Colonic mucosa (tissue), 4 donors: ENCODE data around the gene NOL4L. TPM values are rescaled to one million over a fixed set of nuclear protein-coding genes. Genes with fewer than 3 reads are reported as not detected.

Experiments
- DNase-seq: peaks from one replicate; pipeline ENCODE4 v3.0.0-alpha.2; 2020
- H3K27ac ChIP-seq: fragments of 200-600 bp; one replicate; pipeline ENCODE4 v1.8.0; 2021
- H3K27me3 ChIP-seq: fragments of 200-600 bp; one replicate; pipeline ENCODE4 v1.8.0; 2021
- H3K36me3 ChIP-seq: fragments of 200-600 bp; one replicate; pipeline ENCODE4 v1.8.0; 2021
- H3K4me1 ChIP-seq: fragments of 200-600 bp; one replicate; pipeline ENCODE4 v1.8.0; 2021; ENCODE audit warnings: mild to moderate bottlenecking
- H3K4me3 ChIP-seq: fragments of 200-600 bp; one replicate; pipeline ENCODE4 v1.8.0; 2021
- H3K9ac ChIP-seq, 2 donors: one replicate each; pipeline ENCODE4 v1.7.0; 2013; ENCODE audit warnings: control low read depth in 2 of 2, low read depth in 2 of 2, low read length in 2 of 2
- H3K9me3 ChIP-seq: fragments of 200-600 bp; one replicate; pipeline ENCODE4 v1.8.0; 2021
- CTCF ChIP-seq: fragments of 200-600 bp; IDR thresholded peaks from one replicate; pipeline ENCODE4 v1.8.0; 2022; ENCODE audit warnings: antibody characterized with exemption, mild to moderate bottlenecking
- intact Hi-C: fragments of 100-400 bp; cut with DNase I; formaldehyde crosslinking; loops from one replicate; pipeline ENCODE4 v1.14.1; 2022
- total RNA-seq, 2 donors: library from RNA; stranded (reverse); fragmentation: NEBNext Ultra II Directional in 1 of 2; extraction: Animal tissue kit (Norgen Biotek cat#: 25700) in 1 of 2; gene quantifications; one replicate each; pipeline ENCODE4 v1.2.1, GENCODE V29; 2021
- donor health status: healthy.
- donor health status: DM: no; HTN: no; CAD: no.
- donor health status: DM: no; HTN: no; CAD: no.

Gene NOL4L
- total RNA-seq, 2 donors from 2014 or later: 54.2 to 58.0 TPM

GRCh38 chr20:32461836-32462600 lies 123.1 kb downstream of the NOL4L start:
- Histone ChIP-seq H3K36me3 (no peaks in the 10 kb centered on the region), H3K4me1 (peaks cover 43% of the 10 kb centered on the region), H3K9ac (no peak overlapping the region), H3K27ac (no peak overlapping the region), H3K4me3 (no peak overlapping the region), H3K9me3 (no peaks in the 10 kb centered on the region), H3K27me3 (no peaks in the 10 kb centered on the region)
- no peak for DNase-seq
- intact Hi-C loops: no loop called here
- no peak for TF ChIP-seq CTCF

GRCh38 chr20:32460683-32461320 lies 124.3 kb downstream of the NOL4L start:
- intact Hi-C loops: no loop called here
- Histone ChIP-seq H3K27me3 (no peaks in the 10 kb centered on the region), H3K9ac (no peak overlapping the region), H3K27ac (no peak overlapping the region), H3K9me3 (no peaks in the 10 kb centered on the region), H3K4me1 (peaks cover 30% of the 10 kb centered on the region), H3K4me3 (no peak overlapping the region), H3K36me3 (no peaks in the 10 kb centered on the region)
- no peak for TF ChIP-seq CTCF
- no peak for DNase-seq

- Histone ChIP-seq H3K4me1 (peaks cover 25% of the 10 kb centered on the region), H3K4me3 (no peak overlapping the region), H3K27ac (no peak overlapping the region), H3K9me3 (no peaks in the 10 kb centered on the region), H3K27me3 (no peaks in the 10 kb centered on the region), H3K36me3 (no peaks in the 10 kb centered on the region), H3K9ac (no peak overlapping the region)
- no peak for DNase-seq
- intact Hi-C loops: no loop called here
- no peak for TF ChIP-seq CTCF
Observed at GRCh38 chr20:32460231-32460630, 124.9 kb downstream of the NOL4L start.

- H3K9me3 ChIP-seq: no peaks in the 10 kb centered on the region
- H3K9ac ChIP-seq: no peak overlapping the region
- peaks cover 15% of the 10 kb centered on the region for H3K4me1 ChIP-seq
- H3K27me3 ChIP-seq: no peaks in the 10 kb centered on the region
- no peaks in the 10 kb centered on the region for H3K36me3 ChIP-seq
- no peak overlapping the region for H3K27ac ChIP-seq
- intact Hi-C loops: no loop called here
- TF ChIP-seq CTCF: no peak
- no peak overlapping the region for H3K4me3 ChIP-seq
- no peak for DNase-seq
Observed at GRCh38 chr20:32458837-32459220, 126.3 kb downstream of the NOL4L start.

GRCh38 chr20:32458061-32458836 lies 126.9 kb downstream of the NOL4L start:
- Histone ChIP-seq H3K4me3 (no peak overlapping the region), H3K4me1 (peaks cover 10% of the 10 kb centered on the region)
- no peak for TF ChIP-seq CTCF

More at GRCh38 chr20:32458061-32458836, 126.9 kb downstream of the NOL4L start:
- intact Hi-C loops: no loop called here
- Histone ChIP-seq H3K36me3 (no peaks in the 10 kb centered on the region), H3K9ac (no peak overlapping the region), H3K9me3 (no peaks in the 10 kb centered on the region), H3K27ac (no peak overlapping the region), H3K27me3 (no peaks in the 10 kb centered on the region)
- no peak for DNase-seq
